ENCODE measurements around the gene TIMM44.

DNA sequence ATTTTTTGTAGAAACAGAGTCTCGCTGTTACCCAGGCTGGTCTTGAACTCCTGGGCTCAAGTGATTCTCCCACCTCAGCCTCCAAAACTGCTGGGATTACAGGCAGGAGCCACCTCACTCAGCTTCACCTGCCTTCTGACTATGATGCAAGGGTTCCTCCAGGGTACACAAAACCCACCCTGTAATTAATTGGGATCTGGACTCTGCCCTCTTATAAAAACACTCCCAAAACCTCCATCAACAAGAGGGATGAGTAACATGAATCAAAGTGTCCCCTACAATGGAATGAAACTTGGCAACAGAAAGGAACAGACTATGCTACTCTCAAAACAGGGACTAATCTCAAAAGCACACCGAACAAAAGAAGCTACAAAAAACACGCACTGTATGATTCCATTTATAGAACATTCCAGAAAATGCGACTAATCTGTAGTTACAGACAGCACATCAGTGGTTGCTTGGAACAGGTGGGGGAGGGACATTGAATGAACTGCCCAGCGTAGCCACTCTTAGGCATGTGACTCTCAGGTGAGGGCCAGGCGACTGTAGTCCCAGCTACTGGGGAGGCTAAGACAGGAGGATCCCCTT is 66.1 kb downstream of the TIMM44 start:
- TF ChIP-seq, protein P1, sequence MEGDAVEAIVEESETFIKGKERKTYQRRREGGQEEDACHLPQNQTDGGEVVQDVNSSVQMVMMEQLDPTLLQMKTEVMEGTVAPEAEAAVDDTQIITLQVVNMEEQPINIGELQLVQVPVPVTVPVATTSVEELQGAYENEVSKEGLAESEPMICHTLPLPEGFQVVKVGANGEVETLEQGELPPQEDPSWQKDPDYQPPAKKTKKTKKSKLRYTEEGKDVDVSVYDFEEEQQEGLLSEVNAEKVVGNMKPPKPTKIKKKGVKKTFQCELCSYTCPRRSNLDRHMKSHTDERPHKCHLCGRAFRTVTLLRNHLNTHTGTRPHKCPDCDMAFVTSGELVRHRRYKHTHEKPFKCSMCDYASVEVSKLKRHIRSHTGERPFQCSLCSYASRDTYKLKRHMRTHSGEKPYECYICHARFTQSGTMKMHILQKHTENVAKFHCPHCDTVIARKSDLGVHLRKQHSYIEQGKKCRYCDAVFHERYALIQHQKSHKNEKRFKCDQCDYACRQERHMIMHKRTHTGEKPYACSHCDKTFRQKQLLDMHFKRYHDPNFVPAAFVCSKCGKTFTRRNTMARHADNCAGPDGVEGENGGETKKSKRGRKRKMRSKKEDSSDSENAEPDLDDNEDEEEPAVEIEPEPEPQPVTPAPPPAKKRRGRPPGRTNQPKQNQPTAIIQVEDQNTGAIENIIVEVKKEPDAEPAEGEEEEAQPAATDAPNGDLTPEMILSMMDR (IDR thresholded peaks at IDR 0.05; ENCODE audit: low read depth, low read length, missing input control) = no peak
- TF ChIP-seq HNF4A (conservative IDR thresholded peaks at IDR 0.05) (no peak), GABPA (IDR thresholded peaks at IDR 0.05 in 1 of 2, conservative IDR thresholded peaks at IDR 0.05 in 1 of 2) (no peak), YY1 (IDR thresholded peaks at IDR 0.05) (no peak), TAF1 (conservative IDR thresholded peaks at IDR 0.05) (no peak), RAD21 (IDR thresholded peaks at IDR 0.05) (no peak), JUND (IDR thresholded peaks at IDR 0.05) (no peak), RXRA (IDR thresholded peaks at IDR 0.05) (no peak), HNF4G (IDR thresholded peaks at IDR 0.05) (no peak), EGR1 (IDR thresholded peaks at IDR 0.05; ENCODE audit: low read depth in 2 of 2) (no peak)
- TF ChIP-seq, protein P2, sequence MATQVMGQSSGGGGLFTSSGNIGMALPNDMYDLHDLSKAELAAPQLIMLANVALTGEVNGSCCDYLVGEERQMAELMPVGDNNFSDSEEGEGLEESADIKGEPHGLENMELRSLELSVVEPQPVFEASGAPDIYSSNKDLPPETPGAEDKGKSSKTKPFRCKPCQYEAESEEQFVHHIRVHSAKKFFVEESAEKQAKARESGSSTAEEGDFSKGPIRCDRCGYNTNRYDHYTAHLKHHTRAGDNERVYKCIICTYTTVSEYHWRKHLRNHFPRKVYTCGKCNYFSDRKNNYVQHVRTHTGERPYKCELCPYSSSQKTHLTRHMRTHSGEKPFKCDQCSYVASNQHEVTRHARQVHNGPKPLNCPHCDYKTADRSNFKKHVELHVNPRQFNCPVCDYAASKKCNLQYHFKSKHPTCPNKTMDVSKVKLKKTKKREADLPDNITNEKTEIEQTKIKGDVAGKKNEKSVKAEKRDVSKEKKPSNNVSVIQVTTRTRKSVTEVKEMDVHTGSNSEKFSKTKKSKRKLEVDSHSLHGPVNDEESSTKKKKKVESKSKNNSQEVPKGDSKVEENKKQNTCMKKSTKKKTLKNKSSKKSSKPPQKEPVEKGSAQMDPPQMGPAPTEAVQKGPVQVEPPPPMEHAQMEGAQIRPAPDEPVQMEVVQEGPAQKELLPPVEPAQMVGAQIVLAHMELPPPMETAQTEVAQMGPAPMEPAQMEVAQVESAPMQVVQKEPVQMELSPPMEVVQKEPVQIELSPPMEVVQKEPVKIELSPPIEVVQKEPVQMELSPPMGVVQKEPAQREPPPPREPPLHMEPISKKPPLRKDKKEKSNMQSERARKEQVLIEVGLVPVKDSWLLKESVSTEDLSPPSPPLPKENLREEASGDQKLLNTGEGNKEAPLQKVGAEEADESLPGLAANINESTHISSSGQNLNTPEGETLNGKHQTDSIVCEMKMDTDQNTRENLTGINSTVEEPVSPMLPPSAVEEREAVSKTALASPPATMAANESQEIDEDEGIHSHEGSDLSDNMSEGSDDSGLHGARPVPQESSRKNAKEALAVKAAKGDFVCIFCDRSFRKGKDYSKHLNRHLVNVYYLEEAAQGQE (IDR thresholded peaks at IDR 0.05) = no peak
- TF ChIP-seq, protein P3, sequence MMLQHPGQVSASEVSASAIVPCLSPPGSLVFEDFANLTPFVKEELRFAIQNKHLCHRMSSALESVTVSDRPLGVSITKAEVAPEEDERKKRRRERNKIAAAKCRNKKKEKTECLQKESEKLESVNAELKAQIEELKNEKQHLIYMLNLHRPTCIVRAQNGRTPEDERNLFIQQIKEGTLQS (IDR thresholded peaks at IDR 0.05) = no peak
- TF ChIP-seq, protein P4, sequence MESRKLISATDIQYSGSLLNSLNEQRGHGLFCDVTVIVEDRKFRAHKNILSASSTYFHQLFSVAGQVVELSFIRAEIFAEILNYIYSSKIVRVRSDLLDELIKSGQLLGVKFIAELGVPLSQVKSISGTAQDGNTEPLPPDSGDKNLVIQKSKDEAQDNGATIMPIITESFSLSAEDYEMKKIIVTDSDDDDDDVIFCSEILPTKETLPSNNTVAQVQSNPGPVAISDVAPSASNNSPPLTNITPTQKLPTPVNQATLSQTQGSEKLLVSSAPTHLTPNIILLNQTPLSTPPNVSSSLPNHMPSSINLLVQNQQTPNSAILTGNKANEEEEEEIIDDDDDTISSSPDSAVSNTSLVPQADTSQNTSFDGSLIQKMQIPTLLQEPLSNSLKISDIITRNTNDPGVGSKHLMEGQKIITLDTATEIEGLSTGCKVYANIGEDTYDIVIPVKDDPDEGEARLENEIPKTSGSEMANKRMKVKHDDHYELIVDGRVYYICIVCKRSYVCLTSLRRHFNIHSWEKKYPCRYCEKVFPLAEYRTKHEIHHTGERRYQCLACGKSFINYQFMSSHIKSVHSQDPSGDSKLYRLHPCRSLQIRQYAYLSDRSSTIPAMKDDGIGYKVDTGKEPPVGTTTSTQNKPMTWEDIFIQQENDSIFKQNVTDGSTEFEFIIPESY (IDR thresholded peaks at IDR 0.05) = no peak
- TF ChIP-seq, protein P5, sequence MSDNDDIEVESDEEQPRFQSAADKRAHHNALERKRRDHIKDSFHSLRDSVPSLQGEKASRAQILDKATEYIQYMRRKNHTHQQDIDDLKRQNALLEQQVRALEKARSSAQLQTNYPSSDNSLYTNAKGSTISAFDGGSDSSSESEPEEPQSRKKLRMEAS (IDR thresholded peaks at IDR 0.05) = no peak
